ENCODE measurements around the gene WARS2. TPM values are rescaled to one million over a fixed set of nuclear protein-coding genes. Genes with fewer than 3 reads are reported as not detected.
A peak's percentile ranks its signal among the peaks of the same experiment; 100 is the strongest.

The WARS2 gene
- total RNA-seq, 1 donor = 23.9 TPM

DNA sequence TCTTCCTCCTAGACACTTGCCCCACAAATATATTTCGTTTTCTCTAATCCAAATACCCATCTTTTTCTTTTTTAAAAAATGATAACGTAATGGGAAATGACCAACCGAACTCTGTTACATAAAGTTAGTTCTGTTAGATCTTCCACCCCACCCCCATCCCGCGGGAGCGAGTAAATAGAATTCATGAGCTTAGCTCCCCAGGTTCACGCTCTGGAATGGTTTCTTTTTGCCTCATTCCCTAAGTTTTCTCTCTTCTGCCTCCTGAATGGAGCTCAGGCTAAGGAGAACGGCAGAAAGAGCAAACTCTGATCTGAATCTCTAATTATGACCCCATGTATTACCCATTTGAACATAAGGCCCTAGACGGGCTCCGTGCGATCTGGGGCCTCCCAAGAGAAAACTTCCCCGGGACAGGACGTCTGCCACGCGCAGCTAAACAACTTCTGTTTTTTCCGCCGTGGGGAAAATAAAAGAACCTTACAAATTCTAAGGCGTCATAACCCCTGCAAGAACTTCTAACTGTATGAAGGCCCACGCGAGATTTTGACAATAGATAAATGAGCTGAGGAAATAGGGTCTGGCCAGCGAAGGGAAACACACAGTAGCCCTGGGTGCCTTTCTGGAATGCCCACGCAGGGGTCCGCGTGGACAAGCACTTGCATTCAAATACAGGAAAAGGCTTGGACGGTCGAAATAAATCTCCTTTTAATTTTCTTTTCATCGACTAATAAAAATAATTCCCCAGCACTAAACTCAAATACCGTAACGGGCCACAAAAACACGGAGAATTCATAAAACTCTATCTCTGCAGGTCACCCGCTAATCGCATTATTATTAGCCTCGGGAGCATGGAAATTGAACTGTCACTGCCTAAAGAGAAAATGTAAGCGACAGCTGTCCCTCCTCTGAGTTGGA, 154.6 kb downstream of the WARS2 start:
- Histone ChIP-seq H4K20me1 (ENCODE audit: insufficient read depth, low read length) (peaks cover 3% of the 10 kb centered on the region), H3K9me3 (ENCODE audit: low read depth, low read length) (no peaks in the 10 kb centered on the region), H3K27me3 (ENCODE audit: insufficient read depth, low read length) (no peaks in the 10 kb centered on the region), H3K36me3 (ENCODE audit: insufficient read depth, low read length) (no peaks in the 10 kb centered on the region), H3K4me1 (ENCODE audit: insufficient read depth, low read length) (peaks cover 35% of the 10 kb centered on the region), H2AFZ (ENCODE audit: low read length) (no peak overlapping the region), H3K4me3 (ENCODE audit: insufficient read depth, low read length) (peak overlapping the region; percentile 81), H3K79me2 (ENCODE audit: insufficient read depth, low read length) (peaks cover 68% of the 10 kb centered on the region), H3K4me2 (ENCODE audit: insufficient read depth, low read length) (peak overlapping the region; percentile 97), H3K27ac (ENCODE audit: low read depth, low read length) (peak overlapping the region; percentile 85)
- TF ChIP-seq, protein P1, sequence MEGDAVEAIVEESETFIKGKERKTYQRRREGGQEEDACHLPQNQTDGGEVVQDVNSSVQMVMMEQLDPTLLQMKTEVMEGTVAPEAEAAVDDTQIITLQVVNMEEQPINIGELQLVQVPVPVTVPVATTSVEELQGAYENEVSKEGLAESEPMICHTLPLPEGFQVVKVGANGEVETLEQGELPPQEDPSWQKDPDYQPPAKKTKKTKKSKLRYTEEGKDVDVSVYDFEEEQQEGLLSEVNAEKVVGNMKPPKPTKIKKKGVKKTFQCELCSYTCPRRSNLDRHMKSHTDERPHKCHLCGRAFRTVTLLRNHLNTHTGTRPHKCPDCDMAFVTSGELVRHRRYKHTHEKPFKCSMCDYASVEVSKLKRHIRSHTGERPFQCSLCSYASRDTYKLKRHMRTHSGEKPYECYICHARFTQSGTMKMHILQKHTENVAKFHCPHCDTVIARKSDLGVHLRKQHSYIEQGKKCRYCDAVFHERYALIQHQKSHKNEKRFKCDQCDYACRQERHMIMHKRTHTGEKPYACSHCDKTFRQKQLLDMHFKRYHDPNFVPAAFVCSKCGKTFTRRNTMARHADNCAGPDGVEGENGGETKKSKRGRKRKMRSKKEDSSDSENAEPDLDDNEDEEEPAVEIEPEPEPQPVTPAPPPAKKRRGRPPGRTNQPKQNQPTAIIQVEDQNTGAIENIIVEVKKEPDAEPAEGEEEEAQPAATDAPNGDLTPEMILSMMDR (IDR thresholded peaks at IDR 0.05; ENCODE audit: extremely low read depth, low read depth, low read length) = no peak
- DNase-seq (ENCODE audit: insufficient read length, low spot score, missing footprints) = no peak

DNA sequence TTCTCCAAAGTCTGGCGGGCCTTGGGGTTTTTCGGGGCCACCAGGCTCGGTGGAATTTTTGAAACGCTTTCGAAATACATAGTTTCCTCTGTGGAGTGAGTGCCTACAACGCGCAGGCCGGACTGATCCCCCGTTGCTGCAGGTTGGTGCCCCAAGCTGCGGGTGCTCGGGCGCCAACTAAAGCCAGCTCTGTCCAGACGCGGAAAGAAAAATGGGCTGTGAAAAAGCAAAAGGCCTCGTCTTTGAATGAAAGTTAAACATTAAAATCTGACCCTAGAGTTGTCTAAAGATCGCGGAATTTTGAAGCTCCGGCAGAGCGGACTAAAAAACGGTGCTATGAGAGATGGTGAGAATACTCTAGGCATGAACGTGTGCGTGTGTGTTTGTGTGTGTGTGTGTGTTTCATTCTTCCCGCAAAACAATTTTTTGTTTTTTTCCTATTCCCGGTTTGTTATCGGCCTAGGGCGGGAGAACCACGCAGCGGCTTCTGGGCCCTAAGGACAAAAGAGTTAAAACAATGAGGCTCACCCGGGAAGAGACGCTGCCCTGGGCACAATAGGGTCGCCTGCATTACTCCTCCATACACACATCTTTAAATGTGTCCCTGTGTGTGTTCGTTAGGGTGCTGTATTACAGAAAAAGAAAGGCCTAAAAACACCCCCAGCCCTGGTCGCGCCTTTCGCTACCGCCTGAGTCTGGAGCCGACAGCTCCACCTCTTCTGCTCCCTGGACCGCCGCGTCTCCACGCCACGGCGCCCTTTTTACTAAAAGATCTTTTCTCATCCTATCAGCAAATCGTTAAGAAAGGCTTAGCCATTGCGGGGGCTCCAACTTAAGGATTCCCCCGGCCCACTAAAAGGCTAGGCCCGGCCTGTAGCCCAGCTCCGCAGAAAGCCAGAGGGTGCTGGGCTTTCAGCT, 155.5 kb downstream of the WARS2 start:
- H3K4me2 ChIP-seq (ENCODE audit: insufficient read depth, low read length) = peak overlapping the region; percentile 97
- peaks cover 26% of the 10 kb centered on the region for H3K4me1 ChIP-seq (ENCODE audit: insufficient read depth, low read length)
- no peaks in the 10 kb centered on the region for H3K36me3 ChIP-seq (ENCODE audit: insufficient read depth, low read length)
- no peaks in the 10 kb centered on the region for H3K27me3 ChIP-seq (ENCODE audit: insufficient read depth, low read length)
- peaks cover 77% of the 10 kb centered on the region for H3K79me2 ChIP-seq (ENCODE audit: insufficient read depth, low read length)
- H2AFZ ChIP-seq (ENCODE audit: low read length) = peak overlapping the region; percentile 44
- H3K9me3 ChIP-seq (ENCODE audit: low read depth, low read length) = no peaks in the 10 kb centered on the region
- peak; percentile 55 for DNase-seq (ENCODE audit: insufficient read length, low spot score, missing footprints)
- H4K20me1 ChIP-seq (ENCODE audit: insufficient read depth, low read length) = peaks cover 3% of the 10 kb centered on the region
- H3K4me3 ChIP-seq (ENCODE audit: insufficient read depth, low read length) = peak overlapping the region; percentile 81
- peak overlapping the region; percentile 85 for H3K27ac ChIP-seq (ENCODE audit: low read depth, low read length)
- TF ChIP-seq, protein P1 (IDR thresholded peaks at IDR 0.05; ENCODE audit: extremely low read depth, low read depth, low read length) = no peak

DNA sequence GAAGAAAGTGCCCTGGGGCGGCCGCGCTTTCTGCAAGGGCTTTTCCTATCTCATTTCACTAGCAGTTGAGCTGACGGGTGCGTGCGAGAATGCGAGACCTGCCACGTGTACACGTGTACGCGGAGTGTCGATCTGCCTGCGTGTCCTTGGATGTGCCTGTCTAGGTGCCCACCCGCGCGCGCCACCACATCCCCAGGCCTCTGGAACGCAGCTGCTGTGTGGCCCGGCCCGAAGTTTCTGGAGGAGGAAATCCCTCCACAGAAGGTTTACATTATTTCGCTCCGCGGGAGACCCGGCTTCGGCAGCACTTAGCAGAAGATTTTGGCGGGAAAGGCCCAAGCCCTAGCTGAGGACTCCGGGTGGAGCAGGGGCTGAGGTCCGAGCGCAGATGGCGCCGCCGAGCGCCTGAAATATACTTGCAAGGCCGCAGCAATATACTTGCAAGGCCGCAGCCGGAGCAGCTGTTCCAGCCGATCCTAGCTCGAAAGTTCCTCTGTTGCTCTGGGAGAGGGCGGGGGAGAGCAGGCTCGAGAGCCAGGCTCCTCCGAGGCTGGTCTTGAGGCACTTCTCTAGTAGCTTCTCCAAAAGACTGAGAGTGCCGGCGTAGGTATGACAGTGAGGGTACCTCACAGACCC, 156.2 kb downstream of the WARS2 start:
- H4K20me1 ChIP-seq (ENCODE audit: insufficient read depth, low read length) = peaks cover 3% of the 10 kb centered on the region
- H3K36me3 ChIP-seq (ENCODE audit: insufficient read depth, low read length) = no peaks in the 10 kb centered on the region
- peak overlapping the region; percentile 81 for H3K4me3 ChIP-seq (ENCODE audit: insufficient read depth, low read length)
- H3K4me1 ChIP-seq (ENCODE audit: insufficient read depth, low read length) = peaks cover 18% of the 10 kb centered on the region
- peaks cover 85% of the 10 kb centered on the region for H3K79me2 ChIP-seq (ENCODE audit: insufficient read depth, low read length)
- H2AFZ ChIP-seq (ENCODE audit: low read length) = peak overlapping the region; percentile 44
- DNase-seq (ENCODE audit: insufficient read length, low spot score, missing footprints) = no peak
- peak overlapping the region; percentile 85 for H3K27ac ChIP-seq (ENCODE audit: low read depth, low read length)
- peak overlapping the region; percentile 97 for H3K4me2 ChIP-seq (ENCODE audit: insufficient read depth, low read length)
- H3K27me3 ChIP-seq (ENCODE audit: insufficient read depth, low read length) = no peaks in the 10 kb centered on the region
- no peaks in the 10 kb centered on the region for H3K9me3 ChIP-seq (ENCODE audit: low read depth, low read length)
- TF ChIP-seq, protein P1 (IDR thresholded peaks at IDR 0.05; ENCODE audit: extremely low read depth, low read depth, low read length) = no peak

Measured in osteoblast (primary cell).